Activated CD8-positive, alpha-beta memory T cell treated with anti-CD3 and anti-CD28 coated beads, Interleukin-2, amount 10 ng/mL, durations not matched to agents 7 days and 5 days (primary cell): ENCODE results near the gene LARP7. TPM values are rescaled to one million over a fixed set of nuclear protein-coding genes. Genes with fewer than 3 reads are reported as not detected.
"Not testable (repeated sequence)": the region's sequence is repeated elsewhere in the genome, so short reads cannot be mapped to it uniquely, and the experiment has no call there.

Experiments used
- ATAC-seq: fragments of 150-1000 bp; cut with Tn5 transposase; one replicate; pipeline ENCODE4 v1.10.0; 2021; ENCODE audit warnings: moderate library complexity
- CTCF ChIA-PET: fragments of 350-600 bp; sonication (Branson Sonifier 250); formaldehyde crosslinking; loops from one replicate; lab custom pipeline; 2021; ENCODE audit warnings: antibody characterized with exemption; lab: Charles Lee
- DNase-seq: peaks from one replicate; pipeline ENCODE4 v3.0.0-alpha.2; 2020
- H3K27ac Mint-ChIP-seq: one replicate; pipeline ENCODE4 v1.8.0; 2021; ENCODE audit warnings: mild to moderate bottlenecking, mixed read lengths
- H3K27me3 Mint-ChIP-seq: one replicate; pipeline ENCODE4 v1.8.0; 2021; ENCODE audit warnings: mixed read lengths
- H3K36me3 Mint-ChIP-seq: one replicate; pipeline ENCODE4 v1.8.0; 2021; ENCODE audit warnings: mild to moderate bottlenecking, mixed read lengths
- H3K4me1 Mint-ChIP-seq: one replicate; pipeline ENCODE4 v1.8.0; 2021; ENCODE audit warnings: mixed read lengths
- H3K4me3 Mint-ChIP-seq: one replicate; pipeline ENCODE4 v1.8.0; 2021; ENCODE audit warnings: mild to moderate bottlenecking, moderate library complexity, mixed read lengths
- H3K9me3 Mint-ChIP-seq: one replicate; pipeline ENCODE4 v1.8.0; 2022; ENCODE audit warnings: low read depth, mixed read lengths
- total RNA-seq, 2 experiments: library from RNA; stranded (reverse); gene quantifications; one replicate each; pipeline ENCODE4 v1.2.3, GENCODE V29; 2021

The LARP7 gene
- total RNA-seq, 2 experiments from 2014 or later, result 53.3 to 53.6 TPM

DNA sequence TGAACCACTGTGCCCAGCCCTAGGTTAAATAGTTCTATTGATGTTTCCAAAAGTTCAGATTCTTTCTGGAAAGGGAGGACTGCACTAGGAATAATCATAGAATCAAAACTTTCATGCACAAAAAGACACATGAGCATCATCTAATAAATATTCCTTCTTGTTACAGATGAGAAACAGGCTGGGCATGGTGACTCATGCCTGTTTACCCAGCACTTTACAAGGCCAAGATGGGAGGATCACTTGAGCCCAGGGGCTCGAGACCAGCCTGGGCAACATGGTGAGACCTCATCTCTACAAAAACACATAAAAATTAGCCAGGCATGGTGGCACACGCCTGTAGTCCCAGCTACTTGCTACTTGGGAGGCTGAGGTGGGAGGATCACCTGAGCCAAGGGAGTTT lies 27.7 kb downstream of the LARP7 start:
- CTCF ChIA-PET, result no interaction called here
- Mint-ChIP-seq H3K9me3 (no peaks in the 10 kb centered on the region), H3K27ac (no peak overlapping the region), H3K36me3 (no peaks in the 10 kb centered on the region), H3K27me3 (no peaks in the 10 kb centered on the region), H3K4me1 (no peaks in the 10 kb centered on the region), H3K4me3 (no peak overlapping the region)
- DNase-seq (no peak), ATAC-seq (no peak)

DNA sequence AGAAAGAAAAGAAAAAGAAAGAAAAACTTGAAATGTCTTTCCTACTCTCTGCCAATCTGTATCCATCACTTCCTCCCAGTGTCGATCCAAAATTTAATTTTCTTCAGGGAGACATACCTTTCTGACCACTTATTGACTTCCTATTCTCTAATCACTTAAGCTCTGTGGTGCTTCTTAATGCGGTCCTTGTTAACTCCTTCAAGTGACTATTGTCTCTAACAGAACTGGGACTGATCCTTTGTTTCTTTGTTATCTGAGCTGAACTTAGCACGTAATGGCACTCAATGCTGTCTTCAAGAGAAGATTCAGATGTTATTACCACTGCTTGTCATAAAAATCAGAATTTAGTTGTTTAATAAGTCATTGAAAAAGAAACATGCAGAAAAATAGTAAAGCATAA lies 31.2 kb downstream of the LARP7 start:
- Mint-ChIP-seq H3K27me3 (no peaks in the 10 kb centered on the region), H3K4me1 (no peaks in the 10 kb centered on the region), H3K9me3 (no peaks in the 10 kb centered on the region), H3K4me3 (no peak overlapping the region), H3K27ac (no peak overlapping the region), H3K36me3 (no peaks in the 10 kb centered on the region)
- DNase-seq (no peak), ATAC-seq (no peak)
- CTCF ChIA-PET, result no interaction called here

DNA sequence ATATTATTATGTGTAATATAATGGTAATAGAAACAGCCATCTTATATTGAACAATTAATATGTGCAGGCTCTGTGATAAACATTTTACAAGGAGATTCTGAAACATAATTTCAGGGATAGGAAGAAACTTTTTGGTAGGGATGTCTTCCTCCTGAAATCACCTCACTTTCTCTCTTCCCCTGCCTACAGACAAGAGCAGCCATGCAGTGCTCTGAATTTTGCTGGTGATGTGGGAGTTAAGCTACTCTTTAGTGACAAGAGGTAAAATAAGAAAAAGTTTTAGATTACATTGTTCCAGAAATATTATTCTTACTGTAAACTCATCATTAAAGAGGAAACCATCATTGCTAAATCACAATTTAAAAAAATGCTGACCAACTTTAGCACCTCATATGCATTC lies 36.1 kb downstream of the LARP7 start:
- Mint-ChIP-seq H3K9me3 (no peaks in the 10 kb centered on the region), H3K27me3 (peaks cover 2% of the 10 kb centered on the region), H3K36me3 (no peaks in the 10 kb centered on the region), H3K4me1 (peaks cover 3% of the 10 kb centered on the region), H3K27ac (no peak overlapping the region), H3K4me3 (no peak overlapping the region)
- CTCF ChIA-PET, result no interaction called here
- ATAC-seq (no peak), DNase-seq (no peak)

DNA sequence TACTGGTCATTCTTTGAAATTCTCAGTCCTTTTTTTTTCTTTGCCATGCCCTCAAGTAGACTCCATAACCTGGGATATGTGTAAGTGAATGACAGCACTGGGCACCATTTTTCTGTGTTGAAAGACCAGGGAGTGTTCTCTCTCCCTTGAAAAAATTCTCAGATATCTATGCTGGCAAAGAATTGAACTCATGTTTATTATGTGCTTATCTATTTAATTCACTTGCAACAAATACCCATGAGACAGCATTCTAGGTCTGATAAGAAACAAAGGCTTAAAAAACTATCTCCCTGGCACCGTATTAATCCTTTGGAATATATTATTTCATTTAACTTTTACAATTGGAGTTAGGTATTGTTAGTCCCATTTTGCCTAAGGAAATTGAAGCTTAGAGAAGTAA lies 36.7 kb downstream of the LARP7 start:
- H3K36me3 Mint-ChIP-seq, result no peaks in the 10 kb centered on the region
- H3K4me1 Mint-ChIP-seq, result peaks cover 3% of the 10 kb centered on the region
- H3K27me3 Mint-ChIP-seq, result peaks cover 2% of the 10 kb centered on the region
- ATAC-seq, result no peak
- no peaks in the 10 kb centered on the region for H3K9me3 Mint-ChIP-seq
- no peak overlapping the region for H3K27ac Mint-ChIP-seq
- CTCF ChIA-PET, result interaction anchor here (0.6 kb wide), 1 partner anchor 91 kb away, joined by 4 read pairs; no protein-coding TSS in a partner anchor
- H3K4me3 Mint-ChIP-seq, result no peak overlapping the region
- no peak for DNase-seq

DNA sequence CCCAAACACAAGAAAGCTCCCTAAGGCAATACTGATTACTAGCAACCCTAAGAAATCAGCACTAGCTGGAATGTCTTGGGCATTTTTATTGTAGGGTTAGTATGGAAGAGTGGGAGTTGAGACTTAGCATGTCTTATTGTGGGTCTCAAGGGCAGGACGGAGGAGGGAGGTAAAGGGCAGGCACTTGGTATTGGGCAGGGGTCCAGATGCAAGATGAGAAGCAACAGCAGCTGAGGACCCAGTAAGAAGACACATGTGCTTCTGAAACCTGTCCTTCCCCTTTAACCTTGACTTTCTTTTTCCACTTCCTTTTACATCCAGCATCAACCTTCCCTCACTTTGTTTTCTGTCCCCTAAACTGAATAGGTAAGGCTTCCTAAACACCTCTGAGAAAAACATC lies 37.4 kb downstream of the LARP7 start:
- Mint-ChIP-seq H3K4me1 (peaks cover 3% of the 10 kb centered on the region), H3K4me3 (no peak overlapping the region), H3K36me3 (no peaks in the 10 kb centered on the region), H3K27me3 (peaks cover 2% of the 10 kb centered on the region), H3K9me3 (no peaks in the 10 kb centered on the region), H3K27ac (no peak overlapping the region)
- CTCF ChIA-PET, result no interaction called here
- ATAC-seq, result no peak
- no peak for DNase-seq

DNA sequence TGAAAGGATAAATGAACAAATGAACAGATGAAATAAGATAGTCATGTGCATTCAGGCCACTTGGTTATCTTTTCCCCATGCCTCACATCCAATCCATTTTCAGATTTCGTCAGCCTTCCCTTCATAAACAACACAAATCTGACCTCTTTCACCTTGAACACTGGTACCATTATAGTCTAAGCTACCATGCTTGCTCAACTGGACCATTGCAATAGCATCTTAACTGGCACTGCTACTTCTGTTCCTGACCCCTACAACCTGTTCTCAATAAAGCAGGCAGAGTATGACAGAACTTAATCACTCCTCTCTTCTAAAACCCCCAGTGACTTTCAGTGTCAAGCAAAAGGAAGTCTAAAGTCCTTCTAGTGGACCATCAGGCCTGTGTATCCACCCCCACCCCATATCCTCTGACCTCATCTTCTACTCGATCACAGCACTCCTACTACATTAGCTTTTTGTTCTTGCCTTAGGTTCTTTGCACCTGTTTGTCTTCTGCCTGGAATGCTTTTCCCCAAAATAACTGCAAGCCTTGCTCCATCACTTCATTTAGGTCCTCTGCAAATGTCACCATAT lies 40.7 kb downstream of the LARP7 start:
- H3K4me3 Mint-ChIP-seq, result no peak overlapping the region
- no peaks in the 10 kb centered on the region for H3K36me3 Mint-ChIP-seq
- ATAC-seq (no peak), DNase-seq (no peak)
- CTCF ChIA-PET, result no interaction called here
- H3K27ac Mint-ChIP-seq, result no peak overlapping the region
- H3K27me3 Mint-ChIP-seq, result peaks cover 2% of the 10 kb centered on the region
- no peaks in the 10 kb centered on the region for H3K9me3 Mint-ChIP-seq
- H3K4me1 Mint-ChIP-seq, result peaks cover 3% of the 10 kb centered on the region

DNA sequence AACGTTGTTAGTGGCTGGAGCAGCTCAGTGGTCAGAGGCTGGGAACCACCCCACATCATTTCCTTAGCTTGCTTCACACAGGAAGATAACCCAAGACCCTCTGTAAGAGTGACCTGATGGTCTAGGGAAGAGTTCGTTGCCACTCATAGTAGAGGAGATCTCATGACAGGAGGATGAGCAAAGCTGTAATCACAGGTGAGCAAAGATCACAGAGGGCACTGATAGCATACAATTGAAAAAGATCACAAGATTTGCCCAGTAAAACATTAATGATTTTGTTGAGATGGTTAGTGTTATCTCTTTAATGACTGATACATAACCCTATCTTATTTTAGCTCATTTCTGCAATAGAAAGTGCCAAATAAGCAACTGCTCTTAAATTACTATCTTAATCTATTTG lies 44.1 kb downstream of the LARP7 start:
- H3K9me3 Mint-ChIP-seq, result no peaks in the 10 kb centered on the region
- no peak overlapping the region for H3K27ac Mint-ChIP-seq
- H3K4me3 Mint-ChIP-seq, result no peak overlapping the region
- ATAC-seq (no peak), DNase-seq (no peak)
- CTCF ChIA-PET, result interaction anchor here (1.1 to 1.6 kb wide), 3 partner anchors 12 to 84 kb away, joined by 3 to 4 read pairs (median 3); no protein-coding TSS in a partner anchor
- peaks cover 3% of the 10 kb centered on the region for H3K4me1 Mint-ChIP-seq
- H3K36me3 Mint-ChIP-seq, result no peaks in the 10 kb centered on the region
- H3K27me3 Mint-ChIP-seq, result no peaks in the 10 kb centered on the region

DNA sequence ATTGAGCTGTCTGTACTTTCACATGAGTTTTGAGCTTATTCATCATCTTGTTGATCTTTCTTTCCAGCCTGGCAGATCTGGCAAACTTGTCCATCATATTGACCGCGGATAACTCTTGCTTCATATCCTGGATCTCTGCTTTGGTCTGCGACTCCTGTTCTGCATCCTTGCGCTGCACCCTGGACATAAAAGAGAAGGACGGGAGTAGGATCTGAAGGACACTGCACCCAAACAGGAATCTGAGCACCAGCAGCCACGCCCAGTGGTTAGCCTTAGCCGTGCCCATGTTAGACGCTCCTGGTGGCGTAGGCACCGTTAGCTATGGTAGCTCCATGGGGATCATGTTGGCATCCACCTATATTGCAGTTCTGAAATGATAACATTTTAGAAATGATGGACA lies 56.6 kb downstream of the LARP7 start:
- Mint-ChIP-seq H3K4me1 (no peaks in the 10 kb centered on the region), H3K9me3 (no peaks in the 10 kb centered on the region), H3K36me3 (no peaks in the 10 kb centered on the region), H3K27ac (no peak overlapping the region), H3K4me3 (no peak overlapping the region), H3K27me3 (peaks cover 14% of the 10 kb centered on the region)
- CTCF ChIA-PET, result interaction anchor here (0.8 to 1.1 kb wide), 2 partner anchors 13 to 44 kb away, joined by 4 read pairs; no protein-coding TSS in a partner anchor
- DNase-seq, result no peak
- ATAC-seq, result no peak

DNA sequence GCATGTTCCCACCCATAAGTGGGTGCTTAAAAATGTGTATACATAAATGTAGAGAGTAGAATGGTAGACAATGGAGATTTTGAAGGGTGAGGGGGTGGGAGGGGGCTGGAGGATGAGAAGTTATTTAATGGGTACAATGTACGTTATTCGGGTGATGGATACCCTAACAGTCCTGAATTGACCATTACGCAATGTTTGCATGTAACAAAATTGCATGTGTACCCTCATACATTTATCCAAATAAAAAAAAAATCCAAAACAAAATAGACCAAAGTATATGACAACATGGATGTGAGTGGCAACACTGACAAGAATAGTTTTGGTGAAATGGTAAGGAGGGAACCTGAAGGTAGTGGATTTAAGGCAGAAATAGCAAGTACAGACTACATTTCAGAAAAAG lies 63.7 kb downstream of the LARP7 start:
- Mint-ChIP-seq H3K4me3 (no peak overlapping the region), H3K27ac (no peak overlapping the region), H3K27me3 (peaks cover 24% of the 10 kb centered on the region), H3K4me1 (peaks cover 16% of the 10 kb centered on the region), H3K9me3 (no peaks in the 10 kb centered on the region), H3K36me3 (peaks cover 3% of the 10 kb centered on the region)
- ATAC-seq (no peak), DNase-seq (no peak)
- CTCF ChIA-PET, result interaction anchor here (0.6 kb wide), 1 partner anchor 207 kb away, joined by 3 read pairs; no protein-coding TSS in a partner anchor

DNA sequence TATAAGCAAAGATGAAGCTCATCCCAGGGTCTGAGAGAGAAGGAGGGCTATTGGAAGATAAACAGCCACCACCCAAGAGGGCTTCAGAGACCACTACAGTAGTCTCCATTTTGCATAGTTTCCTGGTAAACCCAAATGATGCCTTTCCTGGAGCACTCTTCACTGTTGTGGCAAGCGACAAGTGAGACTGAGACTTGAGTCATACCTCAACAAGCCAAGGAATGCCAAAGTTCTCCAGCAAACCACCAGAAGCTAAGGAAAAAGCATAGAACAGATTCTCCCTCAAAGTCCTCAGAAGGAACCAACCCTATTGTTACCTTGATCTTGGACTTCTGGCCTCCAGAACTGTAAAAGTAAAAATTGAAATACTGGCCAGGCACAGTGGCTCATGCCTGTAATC lies 65.9 kb downstream of the LARP7 start:
- CTCF ChIA-PET, result no interaction called here
- Mint-ChIP-seq H3K27ac (no peak overlapping the region), H3K4me3 (no peak overlapping the region), H3K9me3 (no peaks in the 10 kb centered on the region), H3K4me1 (peaks cover 26% of the 10 kb centered on the region), H3K36me3 (peaks cover 3% of the 10 kb centered on the region), H3K27me3 (peaks cover 36% of the 10 kb centered on the region)
- DNase-seq (no peak), ATAC-seq (no peak)

DNA sequence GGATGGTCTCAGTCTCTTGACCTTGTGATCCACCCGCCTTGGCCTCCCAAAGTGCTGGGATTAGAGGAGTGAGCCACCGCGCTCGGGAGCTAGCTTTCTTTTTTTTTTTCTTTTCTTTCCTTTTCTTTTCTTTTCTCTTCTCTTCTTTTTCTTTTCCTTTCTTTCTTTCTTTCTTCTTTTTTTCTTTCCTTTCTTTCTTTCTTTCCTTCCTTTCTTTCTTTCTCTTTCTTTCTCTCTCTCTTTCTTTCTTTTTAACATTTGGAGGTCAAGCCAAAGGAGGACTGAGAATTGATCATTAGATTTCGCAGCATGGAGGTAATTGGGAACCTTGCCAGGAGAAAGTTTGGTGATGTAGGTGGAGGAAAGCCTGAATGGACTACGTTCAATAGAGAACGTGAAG lies 67.4 kb downstream of the LARP7 start:
- CTCF ChIA-PET, result interaction anchor here (1.4 kb wide), 1 partner anchor 58 kb away, joined by 4 read pairs; no protein-coding TSS in a partner anchor
- DNase-seq, result no peak
- peak overlapping the region; percentile 7 for H3K4me3 Mint-ChIP-seq
- H3K27ac Mint-ChIP-seq, result no peak overlapping the region
- peaks cover 40% of the 10 kb centered on the region for H3K27me3 Mint-ChIP-seq
- H3K4me1 Mint-ChIP-seq, result peaks cover 26% of the 10 kb centered on the region
- H3K9me3 Mint-ChIP-seq, result no peaks in the 10 kb centered on the region
- H3K36me3 Mint-ChIP-seq, result peaks cover 3% of the 10 kb centered on the region
- no peak for ATAC-seq

DNA sequence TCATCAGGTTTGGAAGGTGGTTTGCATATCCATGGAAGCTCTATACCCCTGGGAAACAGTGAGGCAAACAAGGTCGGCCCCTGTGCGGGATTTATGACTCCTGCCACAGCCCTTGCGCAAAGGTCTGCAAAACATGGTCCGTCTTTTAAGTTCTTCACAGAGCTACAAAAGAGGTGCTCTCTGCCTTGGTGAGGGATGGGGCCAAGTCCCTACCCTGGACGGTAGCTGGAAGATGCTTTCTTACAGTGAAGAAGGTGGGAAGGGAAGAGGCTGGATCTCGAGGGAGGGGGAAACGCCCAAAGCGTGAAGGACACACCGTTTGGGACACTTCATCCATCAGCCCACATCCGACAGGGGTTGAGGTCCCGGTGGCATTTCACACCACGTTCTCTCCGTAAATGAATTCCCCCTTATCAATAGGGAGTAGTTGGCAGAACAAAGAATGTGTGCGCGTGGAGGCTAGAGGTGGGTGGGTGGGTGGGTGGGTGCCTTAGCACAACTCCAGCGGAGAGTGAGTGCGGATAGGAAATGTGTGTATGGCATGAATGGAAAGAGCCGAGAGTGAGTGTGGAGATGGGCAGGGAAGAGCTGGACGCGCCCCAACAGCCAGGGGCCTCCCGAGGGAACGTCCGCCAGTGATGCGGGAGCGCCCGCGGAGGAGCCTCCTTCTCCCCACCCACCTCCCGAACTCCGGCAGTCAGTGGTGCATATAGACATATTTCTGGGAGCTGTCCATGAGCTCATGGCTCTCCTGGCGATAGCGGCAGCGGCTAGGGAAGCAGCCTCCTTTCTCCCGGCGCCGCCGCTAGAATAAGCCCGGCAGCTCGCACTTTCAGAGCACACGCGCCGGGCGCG lies 68.3 kb downstream of the LARP7 start:
- Mint-ChIP-seq H3K27ac (no peak overlapping the region), H3K36me3 (peaks cover 3% of the 10 kb centered on the region), H3K9me3 (no peaks in the 10 kb centered on the region), H3K4me1 (peaks cover 26% of the 10 kb centered on the region), H3K4me3 (peak overlapping the region; percentile 67), H3K27me3 (peaks cover 44% of the 10 kb centered on the region)
- DNase-seq (no peak), ATAC-seq (peak; percentile 4)
- CTCF ChIA-PET, result interaction anchor here (1.4 to 1.6 kb wide), 3 partner anchors 54 to 60 kb away, joined by 3 to 4 read pairs (median 4); no protein-coding TSS in a partner anchor

DNA sequence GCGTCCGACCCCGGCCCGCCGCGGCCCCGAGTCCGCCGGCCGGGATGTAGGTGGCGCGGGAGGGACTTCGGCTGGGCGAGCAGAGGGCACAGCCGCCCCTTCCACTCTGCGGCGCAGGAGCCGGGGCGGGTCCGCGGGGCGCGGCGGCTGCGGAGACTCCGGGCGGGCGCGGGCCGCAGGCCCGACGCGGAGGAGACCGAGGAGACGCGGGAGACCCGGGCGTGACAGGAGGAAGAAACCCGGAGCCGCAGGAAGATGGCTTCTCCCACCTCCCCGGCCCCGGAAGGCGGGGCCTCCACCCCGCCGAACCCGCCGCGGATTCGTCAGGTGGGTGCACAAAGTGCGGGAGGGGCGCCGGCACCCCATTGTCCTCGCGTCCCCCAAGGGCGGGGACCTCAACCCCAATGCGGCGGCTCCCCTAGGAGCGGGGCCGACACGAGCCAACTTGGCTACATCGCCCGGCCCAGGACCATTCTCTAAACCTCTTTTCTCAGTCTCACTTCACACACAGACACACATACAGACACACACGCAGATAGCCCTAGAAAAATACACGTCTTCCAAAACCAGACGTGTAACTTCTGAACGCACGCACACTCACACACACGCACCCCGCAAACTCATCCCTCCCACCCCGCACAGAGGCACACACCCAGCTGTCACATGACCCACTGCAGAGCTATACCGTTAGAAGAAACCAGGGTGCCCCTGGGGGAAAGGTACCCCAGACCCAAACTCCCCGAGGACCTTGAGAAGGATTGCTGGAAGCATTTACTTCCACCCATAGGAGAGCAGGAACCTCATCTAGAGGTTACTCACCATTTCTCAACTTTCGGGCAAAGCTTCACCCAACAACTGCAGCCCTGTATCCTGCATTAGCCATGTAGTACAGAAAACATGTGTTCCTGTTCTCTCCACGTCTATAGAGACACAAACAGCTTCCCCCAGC lies 69.2 kb downstream of the LARP7 start:
- Mint-ChIP-seq H3K4me1 (peaks cover 26% of the 10 kb centered on the region), H3K4me3 (peak overlapping the region; percentile 90), H3K27me3 (peaks cover 44% of the 10 kb centered on the region), H3K27ac (peak overlapping the region; percentile 71)
- CTCF ChIA-PET, result interaction anchor here (0.9 to 1.6 kb wide), 6 partner anchors 27 to 59 kb away, joined by 3 to 4 read pairs (median 3); no protein-coding TSS in a partner anchor
- H3K36me3 Mint-ChIP-seq, H3K9me3 Mint-ChIP-seq: not testable (repeated sequence)
- peak; percentile 52 for DNase-seq
- peak; percentile 80 for ATAC-seq
